ENCODE data around the gene BCAP31.
"Not testable (repeated sequence)": the region's sequence is repeated elsewhere in the genome, so short reads cannot be mapped to it uniquely, and the experiment has no call there.

The BCAP31 gene

DNA sequence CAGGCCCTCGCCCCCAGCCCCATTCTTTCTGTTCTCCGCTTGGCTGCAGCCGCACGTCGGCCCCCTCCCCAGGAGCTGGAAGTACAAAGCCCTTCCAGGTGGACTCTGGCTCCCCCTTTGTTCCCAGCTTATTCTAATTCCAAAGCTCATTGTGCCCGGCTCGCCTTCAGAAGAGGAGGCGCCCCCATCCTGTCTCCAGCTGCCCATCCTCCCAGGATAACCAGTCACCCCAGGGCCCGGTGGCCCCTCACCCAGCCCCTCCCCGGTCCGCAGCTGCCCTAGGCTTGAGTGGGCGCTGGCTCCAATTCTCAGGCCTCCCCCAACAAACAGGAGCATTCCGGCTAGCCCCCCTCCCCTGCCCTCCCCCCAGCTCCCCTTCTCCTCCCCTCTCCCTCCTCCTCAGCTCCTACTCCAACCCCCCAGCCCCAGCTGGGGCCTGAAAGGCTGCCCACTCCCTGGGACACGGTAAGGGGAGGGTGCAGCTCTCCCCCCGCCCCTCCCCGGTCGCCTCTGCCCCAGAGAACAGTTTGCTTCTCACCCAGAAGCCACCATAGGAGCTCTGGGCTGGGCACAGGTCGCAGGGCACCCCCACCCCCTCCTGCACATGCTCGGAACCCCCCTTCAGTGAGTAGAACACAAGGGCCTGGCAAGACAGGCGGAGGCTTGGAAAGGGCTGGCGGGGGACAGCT lies 39.6 kb downstream of the BCAP31 start:
- no peak for ATAC-seq (replicated peaks; ENCODE audit: extremely low read depth, poor library complexity, severe bottlenecking)
- H3K4me1 Mint-ChIP-seq: no peaks in the 10 kb centered on the region
- DNase-seq (ENCODE audit: low spot score in 2 of 2): no peak
- peaks cover 9% of the 10 kb centered on the region for H3K27me3 Mint-ChIP-seq
- peaks cover 4% of the 10 kb centered on the region for H3K36me3 Mint-ChIP-seq (ENCODE audit: insufficient read depth)
- H3K9me3 Mint-ChIP-seq: no peaks in the 10 kb centered on the region
- no peak overlapping the region for H3K4me3 Mint-ChIP-seq
- H3K27ac Mint-ChIP-seq (ENCODE audit: low read depth): no peak overlapping the region

DNA sequence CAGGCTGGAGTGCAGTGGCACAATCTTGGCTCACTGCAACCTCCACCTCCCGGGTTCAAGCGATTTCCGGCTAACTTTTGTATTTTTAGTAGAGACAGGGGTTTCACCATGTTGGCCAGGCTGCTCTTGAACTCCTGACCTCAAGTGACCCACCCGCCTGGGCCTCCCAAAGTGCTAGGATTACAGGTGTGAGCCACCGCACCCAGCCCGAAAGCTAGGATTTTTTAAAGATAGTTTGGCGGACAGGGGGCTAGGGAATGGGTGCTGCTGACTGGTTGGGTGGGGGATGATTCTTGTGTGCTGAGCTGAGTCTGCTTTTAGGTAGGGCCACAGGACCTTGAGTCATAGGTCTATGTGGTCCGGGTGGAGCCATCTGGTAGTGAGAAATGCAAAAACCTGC lies 40.7 kb downstream of the BCAP31 start:
- H3K4me3 Mint-ChIP-seq; H3K27me3 Mint-ChIP-seq; H3K36me3 Mint-ChIP-seq (ENCODE audit: insufficient read depth); ATAC-seq (replicated peaks; ENCODE audit: extremely low read depth, poor library complexity, severe bottlenecking); DNase-seq (ENCODE audit: low spot score in 2 of 2); H3K27ac Mint-ChIP-seq (ENCODE audit: low read depth); H3K4me1 Mint-ChIP-seq; H3K9me3 Mint-ChIP-seq: not testable (repeated sequence)

DNA sequence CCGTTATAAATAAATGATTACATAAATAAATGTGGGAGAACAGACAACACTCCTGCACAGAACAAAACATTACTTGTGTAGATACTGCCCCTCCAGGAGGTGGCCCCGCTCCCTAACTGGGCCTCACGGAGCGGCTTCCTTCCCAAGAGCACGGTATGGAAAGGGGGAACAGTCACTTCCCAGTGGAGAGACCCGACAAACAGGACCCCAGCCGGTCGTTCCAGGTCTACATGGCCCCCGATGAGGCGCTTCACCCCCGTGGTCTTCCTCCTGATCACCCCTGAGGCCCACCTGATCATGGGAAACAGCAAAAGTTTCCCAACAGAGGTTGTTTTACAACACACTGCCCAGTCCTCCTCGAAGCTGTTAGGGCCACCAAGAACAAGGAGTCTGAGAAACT lies 43.0 kb downstream of the BCAP31 start:
- Mint-ChIP-seq H3K27me3 (peaks cover 9% of the 10 kb centered on the region), H3K27ac (ENCODE audit: low read depth) (no peak overlapping the region), H3K4me1 (no peaks in the 10 kb centered on the region), H3K4me3 (no peak overlapping the region), H3K36me3 (ENCODE audit: insufficient read depth) (no peaks in the 10 kb centered on the region), H3K9me3 (no peaks in the 10 kb centered on the region)
- DNase-seq (ENCODE audit: low spot score in 2 of 2) (no peak), ATAC-seq (replicated peaks; ENCODE audit: extremely low read depth, poor library complexity, severe bottlenecking) (no peak)

DNA sequence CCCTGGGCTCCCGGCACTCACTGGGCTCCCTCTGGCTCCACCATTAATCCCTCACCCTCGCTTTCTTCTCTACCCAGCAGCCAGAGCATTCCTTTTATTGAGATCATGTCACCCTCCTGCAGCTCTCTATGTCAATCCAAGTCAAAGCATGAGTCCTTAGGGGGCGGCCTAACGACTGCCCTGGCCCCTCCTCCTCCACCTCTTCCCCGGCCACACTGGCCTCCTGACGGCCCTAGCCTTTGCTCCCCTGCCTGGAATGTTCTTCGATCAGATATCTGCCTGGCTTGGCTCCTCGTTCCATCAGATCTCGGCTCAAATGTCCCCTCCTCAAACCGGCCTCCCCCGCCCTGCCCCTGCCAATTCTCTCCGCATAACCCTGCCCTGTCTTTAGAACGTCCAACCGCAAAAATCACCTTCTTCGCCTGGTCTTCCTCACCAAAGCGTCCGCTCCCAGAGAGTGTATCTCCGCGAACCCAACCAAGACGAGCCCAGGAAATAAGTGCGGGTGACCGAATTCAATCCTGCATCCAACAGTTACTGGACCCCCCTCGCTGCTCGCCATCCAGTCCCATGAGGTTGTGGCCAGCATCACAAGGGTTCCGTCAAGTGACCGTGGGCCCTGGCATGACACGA lies 49.9 kb downstream of the BCAP31 start:
- Mint-ChIP-seq H3K4me1 (peaks cover 5% of the 10 kb centered on the region), H3K27me3 (peaks cover 26% of the 10 kb centered on the region), H3K4me3 (peak overlapping the region; percentile 32), H3K27ac (ENCODE audit: low read depth) (no peak overlapping the region), H3K9me3 (no peaks in the 10 kb centered on the region), H3K36me3 (ENCODE audit: insufficient read depth) (no peaks in the 10 kb centered on the region)
- ATAC-seq (replicated peaks; ENCODE audit: extremely low read depth, poor library complexity, severe bottlenecking) (no peak), DNase-seq (ENCODE audit: low spot score in 2 of 2) (no peak)

DNA sequence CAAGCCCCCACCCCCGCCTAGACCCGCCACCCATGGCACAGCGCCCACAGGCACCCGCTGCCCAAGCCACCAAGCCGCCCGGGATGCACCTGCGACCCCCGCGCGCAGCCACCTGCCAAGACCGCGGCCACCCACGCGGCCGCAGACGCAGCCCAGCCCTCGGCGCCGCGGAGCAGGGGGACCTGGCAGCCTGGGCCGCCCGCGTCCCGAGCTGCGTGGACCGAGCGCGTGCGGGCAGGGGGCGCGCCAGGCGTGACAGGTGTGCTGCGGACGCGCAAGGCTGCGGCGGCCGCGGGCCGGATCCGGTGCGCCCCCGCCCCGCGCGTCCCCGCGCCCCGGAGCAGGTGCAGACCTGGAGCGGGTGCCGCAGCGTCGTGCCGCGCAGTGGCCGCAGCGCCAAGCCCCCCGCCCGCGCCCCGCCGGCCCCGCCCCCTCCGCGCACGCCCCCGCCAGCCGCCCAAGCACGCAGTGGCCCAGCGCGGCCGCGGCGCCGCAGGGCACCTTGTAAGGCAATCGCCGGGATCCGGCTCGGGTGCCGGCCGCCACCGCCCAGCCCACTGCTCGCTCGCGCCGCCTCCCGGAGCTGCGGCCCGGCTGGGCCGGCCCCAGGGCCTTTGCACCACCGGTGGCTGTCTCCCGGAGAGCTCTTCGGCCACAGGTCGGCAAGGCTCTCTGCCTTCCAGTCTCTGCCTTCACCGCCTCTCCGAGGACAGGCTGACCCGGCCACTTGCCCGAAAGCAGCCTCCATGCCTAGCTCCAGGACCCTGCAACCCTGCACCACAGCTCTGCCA lies 50.6 kb downstream of the BCAP31 start, which contains the start of gene PNCK:
TSS of gene PNCK (minus strand) at position 386 of the 791 bp plus-strand sequence. CDS start 737 bp downstream, outside the sequence.
- DNase-seq (ENCODE audit: low spot score in 2 of 2): no peak
- peak within 1 kb of the TSS; percentile 32 for H3K4me3 Mint-ChIP-seq
- no peak for ATAC-seq (replicated peaks; ENCODE audit: extremely low read depth, poor library complexity, severe bottlenecking)
- H3K27me3 Mint-ChIP-seq: peaks cover 26% of the 10 kb centered on the region
- H3K9me3 Mint-ChIP-seq: no peaks in the 10 kb centered on the region
- peaks cover 5% of the 10 kb centered on the region for H3K4me1 Mint-ChIP-seq
- no peaks in the 10 kb centered on the region for H3K36me3 Mint-ChIP-seq (ENCODE audit: insufficient read depth)
- H3K27ac Mint-ChIP-seq (ENCODE audit: low read depth): no peak within 1 kb of the TSS

DNA sequence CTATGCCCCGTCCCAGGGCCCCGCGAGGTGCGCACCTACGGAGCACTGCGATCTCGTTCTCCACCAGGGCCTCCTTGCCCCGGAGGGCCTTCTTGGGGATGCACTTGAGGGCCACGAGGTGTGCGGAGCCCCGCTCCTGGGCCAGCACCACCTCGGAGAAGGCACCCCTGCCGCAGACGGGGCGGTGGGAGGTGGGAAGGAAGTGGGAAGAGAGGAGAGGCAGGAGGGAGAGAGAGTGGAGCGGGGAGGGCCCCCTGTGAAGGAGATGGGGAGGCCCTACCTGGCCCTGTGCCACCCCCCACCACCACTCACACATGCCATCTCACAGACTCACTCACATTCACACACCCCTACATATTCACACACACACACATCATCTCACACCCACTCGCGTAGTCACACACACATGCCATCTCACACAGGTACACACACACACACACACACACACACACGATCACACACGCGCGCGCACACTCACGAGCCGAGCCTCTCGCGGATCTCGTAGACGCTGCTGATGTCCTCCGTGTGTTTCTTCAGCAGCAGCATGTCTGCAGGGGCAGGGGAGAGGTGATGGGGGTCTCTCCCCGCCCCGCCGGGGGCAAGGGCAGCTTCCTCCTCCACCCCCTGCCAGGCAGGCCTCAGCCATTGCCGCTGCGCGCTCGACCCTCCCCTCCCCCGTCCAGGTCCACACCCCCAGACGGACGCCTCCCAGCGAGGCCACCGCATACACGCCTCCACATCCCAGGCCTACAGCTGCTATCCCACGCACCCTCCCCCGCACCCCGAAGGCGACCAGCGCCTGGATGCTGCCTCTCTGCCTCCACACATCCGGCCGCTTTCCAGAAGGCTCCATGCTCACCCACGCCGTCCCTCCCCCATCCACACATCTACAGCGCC lies 51.4 kb downstream of the BCAP31 start:
- Mint-ChIP-seq H3K9me3 (no peaks in the 10 kb centered on the region), H3K4me1 (peaks cover 9% of the 10 kb centered on the region), H3K27ac (ENCODE audit: low read depth) (no peak overlapping the region), H3K36me3 (ENCODE audit: insufficient read depth) (no peaks in the 10 kb centered on the region), H3K27me3 (peaks cover 30% of the 10 kb centered on the region), H3K4me3 (no peak overlapping the region)
- DNase-seq (ENCODE audit: low spot score in 2 of 2) (no peak), ATAC-seq (replicated peaks; ENCODE audit: extremely low read depth, poor library complexity, severe bottlenecking) (no peak)

DNA sequence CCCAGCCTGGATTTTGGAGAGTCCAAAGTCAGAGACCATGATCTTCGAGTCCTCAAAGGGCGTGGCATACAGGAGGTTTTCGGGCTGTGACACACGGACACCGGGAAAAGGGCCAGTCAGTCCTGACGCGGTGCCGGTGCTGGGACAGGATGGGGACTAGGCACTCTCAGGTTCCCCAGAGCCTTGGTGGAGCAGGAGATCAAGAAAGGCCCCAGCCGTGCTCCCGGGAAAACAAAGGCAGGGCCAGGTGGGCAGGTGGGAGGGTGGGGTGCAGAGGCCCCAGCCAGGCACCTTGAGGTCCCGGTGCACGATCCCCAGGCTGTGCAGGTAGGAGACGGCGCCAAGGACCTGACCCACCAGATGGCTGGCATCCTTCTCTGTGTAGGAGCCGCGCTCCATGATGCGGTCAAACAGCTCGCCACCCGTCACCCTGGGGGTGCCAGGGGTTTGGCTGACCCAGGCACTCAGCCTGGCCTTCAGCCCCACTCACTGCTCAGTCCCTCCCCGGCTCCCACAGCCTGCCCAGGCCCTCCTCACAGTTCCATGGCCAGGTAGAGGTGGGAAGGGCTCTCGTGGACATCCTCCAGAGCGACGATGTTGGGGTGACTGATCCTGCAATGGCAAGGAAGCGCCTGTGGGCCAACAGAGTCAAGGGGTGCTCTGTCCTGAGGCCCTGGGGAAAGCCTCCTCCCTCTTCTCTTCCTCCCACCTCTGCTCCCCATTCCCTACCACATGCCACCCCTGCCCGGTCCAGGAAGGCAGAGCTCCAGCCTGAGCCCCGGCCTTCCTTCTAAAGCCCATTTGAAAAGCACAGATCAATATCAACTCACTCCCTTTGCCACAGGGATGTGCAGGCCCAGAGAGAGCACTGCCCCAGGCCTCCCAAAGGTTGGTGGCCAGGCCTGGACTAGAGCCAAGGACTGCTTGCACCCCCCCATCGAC lies 52.3 kb downstream of the BCAP31 start:
- H3K4me1 Mint-ChIP-seq: peaks cover 13% of the 10 kb centered on the region

DNA sequence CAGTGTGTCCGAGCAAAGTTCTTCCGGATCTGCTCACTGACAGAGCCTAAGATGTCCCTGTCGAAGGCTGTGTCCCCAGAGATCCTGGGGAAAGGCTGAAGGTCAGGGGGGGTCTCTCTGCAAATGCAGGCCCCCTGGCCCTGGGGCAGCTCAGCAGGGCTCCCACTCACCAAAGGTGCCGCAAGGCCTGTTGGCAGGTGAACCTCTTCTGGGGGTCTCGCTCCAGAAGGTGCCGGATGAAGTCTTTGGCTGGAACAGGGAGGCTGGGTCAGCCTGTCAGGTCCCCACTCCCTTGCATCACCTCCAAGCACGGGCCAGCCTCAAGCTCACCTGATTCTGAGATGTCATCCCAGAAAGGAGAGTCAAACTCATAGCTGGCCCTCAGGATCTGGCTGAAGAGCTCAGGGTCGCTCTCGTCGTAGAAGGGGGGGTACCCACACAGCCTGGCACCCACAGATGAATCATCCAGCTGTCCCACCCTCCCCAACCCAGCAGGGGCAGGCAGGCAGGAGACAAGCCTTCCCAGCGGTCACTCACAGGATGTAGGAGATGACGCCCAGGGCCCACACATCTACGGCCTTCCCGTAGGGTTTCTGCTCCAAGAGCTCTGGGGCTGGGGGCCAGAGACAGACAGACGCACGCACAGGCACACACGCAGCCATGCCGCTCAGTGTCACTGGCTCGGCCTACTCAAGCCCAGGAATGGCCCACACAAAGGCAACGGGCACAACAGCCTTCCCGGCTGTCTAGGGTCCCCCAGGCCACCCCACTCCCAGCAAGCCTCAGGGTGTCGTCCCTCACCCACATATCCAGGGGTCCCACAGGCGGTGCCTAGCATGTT lies 53.2 kb downstream of the BCAP31 start:
- no peaks in the 10 kb centered on the region for H3K9me3 Mint-ChIP-seq
- DNase-seq (ENCODE audit: low spot score in 2 of 2) (no peak), ATAC-seq (replicated peaks; ENCODE audit: extremely low read depth, poor library complexity, severe bottlenecking) (no peak)
- no peaks in the 10 kb centered on the region for H3K36me3 Mint-ChIP-seq (ENCODE audit: insufficient read depth)
- peaks cover 41% of the 10 kb centered on the region for H3K27me3 Mint-ChIP-seq
- H3K27ac Mint-ChIP-seq (ENCODE audit: low read depth): no peak overlapping the region
- H3K4me1 Mint-ChIP-seq: peaks cover 13% of the 10 kb centered on the region
- no peak overlapping the region for H3K4me3 Mint-ChIP-seq

More for the DNA sequence above, 52.3 kb downstream of the BCAP31 start:
- DNase-seq (ENCODE audit: low spot score in 2 of 2): no peak
- no peak overlapping the region for H3K27ac Mint-ChIP-seq (ENCODE audit: low read depth)
- H3K4me3 Mint-ChIP-seq: no peak overlapping the region
- no peaks in the 10 kb centered on the region for H3K36me3 Mint-ChIP-seq (ENCODE audit: insufficient read depth)
- no peaks in the 10 kb centered on the region for H3K9me3 Mint-ChIP-seq
- no peak for ATAC-seq (replicated peaks; ENCODE audit: extremely low read depth, poor library complexity, severe bottlenecking)
- H3K27me3 Mint-ChIP-seq: peaks cover 34% of the 10 kb centered on the region

DNA sequence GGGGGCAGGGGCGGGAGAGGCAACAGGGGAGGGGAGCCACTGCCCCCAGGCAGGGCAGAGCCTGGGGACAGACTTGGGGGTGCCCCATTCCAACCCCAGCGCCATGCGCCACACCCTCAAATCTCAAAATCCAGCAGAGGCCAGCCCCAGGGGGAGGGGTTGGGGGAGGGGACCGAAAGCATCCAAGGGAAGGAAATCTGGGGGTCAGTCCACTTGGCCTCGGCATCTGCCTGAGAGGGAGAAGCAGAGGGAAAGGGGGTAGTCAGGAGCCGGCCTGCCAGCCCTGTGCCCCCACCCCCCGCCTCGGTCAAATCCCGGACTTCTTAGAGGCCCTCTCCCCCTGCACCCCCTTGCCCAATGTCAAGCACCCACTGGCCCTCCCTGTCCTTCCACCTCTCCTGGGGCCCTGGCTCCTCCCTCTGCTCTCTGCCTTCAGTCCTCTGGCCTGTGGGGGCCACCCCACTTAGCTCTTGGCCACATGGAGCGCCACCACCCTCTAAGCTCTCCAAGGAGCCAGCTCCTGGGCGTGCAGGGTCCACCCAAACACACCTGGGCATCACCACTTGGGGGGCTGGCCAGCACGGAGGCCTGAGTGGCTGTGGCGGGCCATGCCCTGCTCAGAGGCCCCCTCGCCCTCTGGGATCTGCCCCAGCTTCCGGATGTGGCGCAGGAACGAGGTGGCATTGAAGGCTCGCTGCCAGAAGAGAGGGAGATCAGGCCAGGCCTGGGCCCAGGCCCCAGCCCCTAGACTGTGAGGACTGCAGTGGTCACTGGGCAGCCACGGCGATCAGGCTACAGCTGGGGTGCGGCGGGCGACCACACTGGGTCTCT lies 54.1 kb downstream of the BCAP31 start:
- no peak for DNase-seq (ENCODE audit: low spot score in 2 of 2)
- peaks cover 13% of the 10 kb centered on the region for H3K4me1 Mint-ChIP-seq
- no peak overlapping the region for H3K27ac Mint-ChIP-seq (ENCODE audit: low read depth)
- H3K27me3 Mint-ChIP-seq: peaks cover 43% of the 10 kb centered on the region
- no peaks in the 10 kb centered on the region for H3K36me3 Mint-ChIP-seq (ENCODE audit: insufficient read depth)
- no peak for ATAC-seq (replicated peaks; ENCODE audit: extremely low read depth, poor library complexity, severe bottlenecking)
- no peaks in the 10 kb centered on the region for H3K9me3 Mint-ChIP-seq
- H3K4me3 Mint-ChIP-seq: no peak overlapping the region

DNA sequence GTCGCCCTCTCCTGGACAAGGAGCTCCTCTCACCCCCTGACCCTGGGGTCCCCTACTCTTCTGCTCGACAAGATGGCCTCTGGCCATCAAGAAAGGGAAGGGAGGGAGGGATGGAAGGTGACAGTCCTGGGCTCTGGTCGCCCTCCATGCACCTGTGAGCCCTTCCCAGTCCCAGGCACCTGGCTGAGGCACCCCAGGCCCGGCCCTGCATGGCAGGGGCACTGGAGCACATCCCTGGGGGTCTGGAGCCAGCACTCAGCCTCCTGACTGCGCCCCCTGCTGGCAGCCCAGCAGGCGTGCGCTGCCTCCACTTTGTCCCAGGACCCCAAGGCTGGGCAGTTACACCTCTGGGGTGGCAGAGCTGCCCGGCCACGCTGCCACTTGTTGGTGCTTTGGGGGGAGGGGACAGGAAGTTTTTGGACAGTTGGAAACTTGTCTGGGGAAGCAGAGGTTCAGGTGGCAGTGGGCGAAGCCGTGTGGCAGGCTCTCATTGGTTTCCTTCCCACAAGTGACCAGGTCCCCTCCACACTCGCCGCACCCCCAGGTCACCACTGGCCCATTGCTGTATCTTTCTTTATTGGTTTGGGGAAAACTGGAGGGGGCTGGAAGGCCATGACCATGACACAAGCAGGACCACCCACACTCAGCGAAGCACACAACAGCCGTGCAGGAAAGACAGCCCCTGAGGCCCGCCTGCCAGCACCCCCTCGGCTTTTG lies 54.9 kb downstream of the BCAP31 start:
- ATAC-seq (replicated peaks; ENCODE audit: extremely low read depth, poor library complexity, severe bottlenecking): no peak

More for the DNA sequence above, 54.9 kb downstream of the BCAP31 start:
- Mint-ChIP-seq H3K36me3 (ENCODE audit: insufficient read depth) (no peaks in the 10 kb centered on the region), H3K4me1 (peaks cover 12% of the 10 kb centered on the region), H3K4me3 (no peak overlapping the region), H3K9me3 (no peaks in the 10 kb centered on the region), H3K27ac (ENCODE audit: low read depth) (no peak overlapping the region), H3K27me3 (peaks cover 35% of the 10 kb centered on the region)
- DNase-seq (ENCODE audit: low spot score in 2 of 2): peak in 1 of 2 donors; percentile 31
